Renal pelvis (tissue), 4 donors: ENCODE results near the gene PIK3AP1. TPM values are rescaled to one million over a fixed set of nuclear protein-coding genes. Genes with fewer than 3 reads are reported as not detected.

Source experiments
- DNase-seq: peaks from one replicate; pipeline ENCODE4 v3.0.0-alpha.2; 2013
- polyA plus RNA-seq, 3 donors: library from polyadenylated mRNA; unstranded; fragments of 120-200 nt; gene quantifications; one replicate each; pipeline ENCODE4 v1.2.1, GENCODE V29; 2013; ENCODE audit not compliant: insufficient read length in 3 of 3

Gene PIK3AP1
- polyA plus RNA-seq, 3 donors = 4.2 to 4.8 (median 4.4) TPM

DNA sequence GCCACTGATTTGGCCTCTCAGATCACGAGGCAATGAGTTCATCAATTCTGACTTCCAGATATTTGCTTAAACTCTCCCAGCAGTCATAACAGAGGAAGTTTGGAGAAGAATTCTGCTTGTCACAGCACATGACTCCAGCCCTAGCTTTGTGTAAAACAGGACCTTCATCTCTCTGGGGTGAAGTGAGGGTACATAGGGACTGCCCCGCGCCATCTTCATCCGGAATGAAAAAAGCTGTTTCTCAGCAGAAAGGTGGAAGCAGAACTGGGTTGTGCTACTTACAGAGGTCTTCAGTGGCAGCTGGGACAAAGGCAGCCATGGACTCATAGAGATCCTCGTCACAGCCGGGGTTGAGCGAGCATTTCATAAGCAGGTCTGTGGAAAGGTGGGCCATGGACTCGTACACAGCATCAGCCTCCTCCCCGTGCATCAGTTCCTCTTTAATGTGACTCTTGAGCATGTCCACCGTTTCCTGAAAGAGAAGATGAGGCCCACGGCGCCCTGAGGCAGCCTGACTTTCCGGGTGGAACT, 75.1 kb downstream of the PIK3AP1 start:
- no peak for DNase-seq

DNA sequence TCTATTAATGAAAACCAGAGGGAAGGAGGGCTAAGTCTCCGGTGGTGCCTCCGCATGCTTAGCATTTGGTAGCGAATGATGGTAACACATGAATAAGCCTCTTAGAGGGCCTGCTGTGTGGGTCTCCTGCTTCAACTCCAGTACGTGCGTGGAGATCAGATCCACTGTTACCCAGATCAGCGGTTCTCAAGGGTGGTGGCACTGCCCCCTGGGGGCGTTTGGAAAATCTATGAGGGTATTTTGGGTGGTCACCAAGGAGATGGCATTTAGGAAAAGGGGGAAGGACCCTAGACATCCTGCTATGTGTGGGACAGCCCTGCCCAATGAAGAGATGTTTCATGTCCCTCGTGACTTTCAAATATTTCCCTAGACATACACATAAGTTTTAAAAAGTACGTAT, 76.4 kb downstream of the PIK3AP1 start:
- no peak for DNase-seq

GRCh38 chr10:96642973-96643372, 77.3 kb downstream of the PIK3AP1 start:
- no peak for DNase-seq

GRCh38 chr10:96642530-96642929, 77.8 kb downstream of the PIK3AP1 start:
- DNase-seq = no peak

DNA sequence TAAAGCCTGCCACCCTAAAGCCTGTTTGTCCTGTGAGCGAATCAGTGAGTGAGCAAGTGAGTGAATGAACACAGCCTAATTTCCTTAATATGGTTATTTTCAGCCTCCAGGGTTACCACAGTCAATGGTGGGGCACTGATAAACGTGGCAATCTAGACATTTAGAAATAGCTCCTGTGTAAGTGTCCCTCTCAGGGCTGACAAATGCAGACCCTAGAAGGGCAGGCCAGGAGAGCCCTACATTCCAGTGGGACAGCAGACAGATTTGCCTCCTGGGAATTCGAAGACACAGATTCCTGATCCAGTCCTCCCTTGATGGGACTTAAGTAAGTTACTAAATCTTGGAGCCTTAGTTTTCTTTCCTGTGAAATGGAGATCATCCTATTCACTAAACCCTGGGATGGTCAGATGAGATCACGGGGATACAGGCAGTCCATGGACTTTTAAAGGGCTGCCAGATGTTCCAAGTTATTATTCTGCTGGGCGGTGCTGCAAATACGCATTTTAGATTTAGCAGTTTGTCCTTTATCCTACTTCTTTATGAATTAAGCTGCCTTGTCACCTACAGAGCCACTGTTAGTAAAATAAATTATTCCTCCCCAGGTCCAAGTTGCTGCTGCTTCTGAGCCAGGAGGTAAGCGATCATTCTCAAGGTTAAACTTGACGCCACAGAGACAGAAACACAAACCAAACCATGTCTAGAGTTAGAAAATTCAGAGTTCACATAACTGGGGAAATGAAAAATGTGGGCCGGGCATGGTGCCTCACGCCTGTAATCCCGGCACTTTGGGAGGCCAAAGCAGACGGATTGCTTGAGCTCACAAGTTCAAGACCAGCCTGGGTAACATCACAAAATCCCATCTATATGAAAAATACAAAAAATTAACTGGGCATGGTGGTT, 78.7 kb downstream of the PIK3AP1 start:
- DNase-seq = no peak

DNA sequence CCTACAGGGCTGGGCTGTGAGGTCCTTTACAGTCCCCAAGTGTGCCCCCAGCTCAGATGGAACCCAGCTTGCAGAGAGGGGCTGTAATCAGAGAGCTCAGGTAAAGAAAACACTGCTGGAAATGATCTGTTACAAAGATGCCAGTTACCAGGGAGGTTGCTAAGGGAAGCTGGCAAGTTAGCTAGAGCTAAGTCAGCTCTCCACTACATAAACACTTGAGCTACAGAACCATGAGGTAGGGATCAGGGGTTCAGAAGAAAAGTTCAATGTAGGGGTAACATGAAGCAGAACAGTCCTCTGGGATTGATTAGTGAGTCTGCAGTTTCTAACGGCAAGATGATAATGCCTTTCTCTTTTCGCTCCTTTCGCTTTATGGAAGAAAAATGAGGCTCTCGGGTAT, 80.4 kb downstream of the PIK3AP1 start:
- peak; percentile 24 for DNase-seq

- DNase-seq = no peak
Observed at GRCh38 chr10:96638696-96639095, 81.6 kb downstream of the PIK3AP1 start.

- no peak for DNase-seq
Observed at GRCh38 chr10:96638120-96638519, 82.2 kb downstream of the PIK3AP1 start.

DNA sequence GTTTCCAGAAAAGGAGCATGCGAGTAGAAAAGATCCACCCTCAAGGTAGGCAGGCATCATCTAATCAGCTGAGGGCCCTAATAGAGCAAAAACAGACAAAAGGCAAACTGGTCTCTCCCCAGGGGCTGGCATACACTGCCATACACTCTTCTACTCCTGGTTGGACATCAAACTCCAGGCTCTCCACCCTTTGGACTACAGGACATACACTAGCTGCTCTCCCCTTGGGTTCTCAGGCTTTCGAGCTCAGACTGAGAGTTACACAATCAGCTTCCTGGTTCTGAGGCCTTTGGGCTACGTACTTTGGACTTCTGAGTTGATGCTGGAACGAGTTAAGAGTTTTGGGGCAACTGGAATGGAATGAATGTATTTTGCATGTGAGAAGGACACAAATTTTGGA, 82.6 kb downstream of the PIK3AP1 start:
- no peak for DNase-seq

DNA sequence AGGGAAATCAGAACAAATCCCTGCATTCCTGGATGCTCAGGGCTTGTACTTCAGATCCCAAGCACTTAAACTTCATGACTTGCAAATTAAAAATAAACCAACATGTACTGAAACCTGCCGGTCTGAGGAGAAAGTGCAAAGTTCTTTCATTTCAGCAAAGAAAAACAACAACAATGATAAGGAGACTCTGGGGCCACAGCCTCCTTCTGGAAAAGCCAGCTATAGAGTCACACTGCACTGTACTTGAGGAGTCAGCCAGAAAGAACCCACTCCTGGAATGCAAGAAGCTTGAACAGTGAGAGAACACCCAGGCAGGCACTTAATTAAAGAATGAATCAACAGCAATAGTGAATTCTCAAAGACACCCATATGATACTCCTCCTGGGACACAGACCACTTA, 83.8 kb downstream of the PIK3AP1 start:
- DNase-seq = no peak

DNA sequence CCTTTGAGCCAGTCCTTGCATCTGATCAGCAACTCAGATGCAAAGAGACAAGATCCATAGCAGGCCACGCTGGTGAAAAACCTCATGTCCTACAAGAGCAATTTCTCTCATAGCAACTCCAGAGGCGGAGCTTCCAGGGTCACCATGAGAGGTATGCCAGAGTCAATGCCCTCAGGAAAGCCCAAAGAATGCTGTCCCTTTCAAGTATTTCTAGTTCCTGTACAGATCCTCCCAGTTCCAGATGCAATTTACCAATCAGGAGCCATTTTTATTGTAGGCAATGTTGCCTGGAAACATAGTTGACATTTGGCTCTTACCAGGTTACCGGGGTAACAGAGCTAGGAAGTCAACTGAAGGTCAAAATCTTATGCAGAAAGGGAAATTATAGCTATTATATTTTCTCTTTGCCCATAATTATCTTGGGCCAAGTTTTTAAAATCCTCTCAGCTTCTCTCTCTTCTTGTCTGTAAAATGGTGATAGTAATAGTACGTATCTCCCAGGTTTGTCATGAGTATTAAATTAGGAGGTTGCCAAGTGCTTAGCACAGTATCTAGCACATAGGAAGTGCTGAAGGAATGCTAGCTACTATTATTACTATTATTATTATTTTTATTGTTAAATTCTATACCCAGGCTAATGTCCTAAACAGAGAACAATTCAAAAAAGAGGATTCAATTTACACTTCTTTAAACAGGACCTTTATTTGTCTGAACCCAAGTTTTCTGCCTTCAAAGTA, 87.2 kb downstream of the PIK3AP1 start:
- DNase-seq = peak; percentile 54

DNA sequence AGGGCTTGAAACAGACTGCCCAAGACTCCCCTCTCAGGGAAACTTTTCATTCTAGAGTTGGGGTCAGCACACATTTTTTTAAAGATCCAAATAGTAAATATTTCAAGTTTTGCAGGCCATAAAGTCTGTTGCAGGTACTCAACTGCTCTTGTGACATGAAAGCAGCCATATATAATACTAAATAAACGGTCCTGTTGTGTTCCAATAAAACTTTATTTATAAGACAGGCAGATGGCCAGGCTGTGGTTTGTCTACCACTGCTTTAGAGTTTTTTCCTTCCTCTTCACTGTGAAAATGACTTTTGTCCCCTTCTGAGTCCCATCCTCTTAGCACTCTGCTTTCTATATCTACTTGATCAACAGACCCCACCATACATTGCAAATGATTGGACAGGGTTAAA, 93.0 kb downstream of the PIK3AP1 start:
- DNase-seq = no peak

- no peak for DNase-seq
Observed at GRCh38 chr10:96626795-96627194, 93.5 kb downstream of the PIK3AP1 start.

GRCh38 chr10:96625173-96625572, 95.1 kb downstream of the PIK3AP1 start:
- DNase-seq = no peak

DNA sequence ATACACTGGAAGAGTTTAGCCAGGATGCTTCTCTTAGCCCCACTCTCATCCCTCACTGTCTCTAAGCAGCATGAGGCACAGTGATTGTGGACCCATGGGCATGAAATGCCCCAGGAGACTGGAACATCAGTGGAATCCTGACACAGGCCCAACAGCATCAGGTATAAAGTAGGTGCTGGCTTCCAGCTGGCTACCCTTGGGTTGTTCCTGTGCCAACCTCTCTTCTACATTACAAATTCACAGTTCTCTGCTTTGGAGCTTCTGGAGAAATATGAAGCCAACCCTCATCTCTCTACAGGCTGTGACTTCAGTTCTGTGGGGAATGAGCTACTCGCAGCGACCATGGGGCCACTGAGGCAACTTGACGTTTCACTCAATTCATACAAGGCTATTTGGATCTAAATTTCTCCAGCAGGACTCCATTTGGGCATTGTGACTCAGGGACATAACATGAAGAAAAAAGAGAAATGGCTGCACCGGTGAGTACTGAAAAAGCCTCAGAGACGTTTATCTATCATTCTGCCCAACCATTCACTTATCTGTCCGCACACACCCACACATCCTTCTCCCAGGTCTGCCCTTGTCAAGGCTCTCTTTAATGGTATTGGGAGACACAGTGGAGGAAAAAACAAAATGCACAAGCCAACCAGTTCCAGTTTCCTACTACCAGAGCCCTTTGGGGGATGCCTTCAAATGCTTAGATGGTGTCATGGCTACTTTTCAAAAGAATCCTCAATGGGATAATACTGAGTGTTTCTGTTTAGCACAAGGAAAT, 98.1 kb downstream of the PIK3AP1 start:
- no peak for DNase-seq

- no peak for DNase-seq
Observed at GRCh38 chr10:96619796-96620773, 100.2 kb downstream of the PIK3AP1 start.

DNA sequence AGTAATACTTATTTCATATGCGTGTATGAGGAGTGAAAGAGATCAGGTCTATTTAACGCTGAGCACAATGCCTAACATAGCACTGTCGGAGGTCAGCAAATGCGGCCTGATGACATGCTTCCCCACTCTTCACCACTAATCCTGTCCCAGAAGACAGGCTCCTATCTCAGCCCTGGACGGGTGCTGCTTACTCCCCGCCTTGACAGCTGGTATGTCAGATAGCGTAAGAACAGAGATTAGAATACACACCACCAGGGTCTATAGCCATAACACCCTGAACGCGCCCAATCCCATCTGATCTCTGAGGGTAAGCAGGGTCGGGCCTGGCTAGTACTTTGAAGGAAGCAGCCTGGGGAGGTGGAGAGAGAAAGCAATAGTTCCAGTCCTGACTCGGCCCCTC, 101.2 kb downstream of the PIK3AP1 start:
- no peak for DNase-seq

- DNase-seq = no peak
Observed at GRCh38 chr10:96618653-96619052, 101.7 kb downstream of the PIK3AP1 start.

DNA sequence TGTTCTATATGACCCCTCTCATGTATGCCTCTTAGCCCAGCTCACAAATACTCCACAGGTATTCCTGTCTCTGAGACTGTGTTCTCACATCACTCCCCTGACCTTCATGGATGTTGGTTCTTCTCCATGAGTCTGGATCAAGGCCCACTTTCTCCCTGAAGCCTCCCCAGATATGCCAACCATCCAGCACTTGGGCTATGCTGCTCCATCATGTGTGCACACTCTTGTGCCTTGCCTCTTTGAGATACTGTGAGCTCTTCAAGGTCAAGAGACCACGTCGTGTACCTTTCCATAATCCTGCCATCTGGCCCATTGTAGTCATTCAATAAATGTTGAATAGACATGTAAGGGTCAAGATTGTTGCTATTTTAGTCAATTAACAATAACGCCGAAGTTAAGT, 103.4 kb downstream of the PIK3AP1 start:
- DNase-seq = no peak

DNA sequence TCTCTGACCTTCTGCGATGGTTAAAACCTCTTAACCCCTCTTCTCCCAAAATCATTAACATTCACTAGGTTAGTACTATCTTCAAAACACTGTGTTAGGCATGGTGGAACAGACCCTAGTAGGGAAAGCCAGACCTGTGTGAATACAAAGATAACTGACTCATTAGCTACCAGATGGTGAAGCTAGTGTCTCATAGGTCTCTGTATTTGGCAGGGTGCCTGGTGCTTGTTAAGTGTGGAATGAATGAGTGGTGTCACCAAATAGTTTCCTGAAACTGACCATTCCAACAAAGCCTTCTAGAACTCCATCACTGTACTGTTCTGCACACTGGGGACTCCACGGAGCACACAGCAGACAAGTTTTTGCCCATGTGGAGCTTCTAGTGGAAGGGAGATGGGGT, 105.8 kb downstream of the PIK3AP1 start:
- no peak for DNase-seq

DNA sequence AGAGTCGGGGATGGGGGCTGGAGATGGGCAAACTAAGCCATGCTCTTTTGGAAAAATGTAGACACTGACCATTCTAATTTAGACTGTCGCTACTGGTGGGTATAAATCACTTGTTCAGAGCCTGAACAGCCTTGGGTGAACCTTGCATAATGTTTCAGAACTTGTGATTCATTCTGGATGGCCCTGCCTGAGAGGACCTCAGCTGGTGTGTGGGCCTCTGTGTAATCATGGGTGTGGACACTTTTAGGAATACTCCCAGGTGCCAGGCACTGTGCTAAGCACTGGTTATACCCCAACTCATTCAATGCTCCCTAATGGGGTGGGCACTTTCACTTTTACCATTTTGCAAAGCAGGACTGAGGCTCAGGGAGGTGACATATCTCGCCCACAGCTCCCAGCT, 106.7 kb downstream of the PIK3AP1 start:
- DNase-seq = no peak
